ENCODE data around the gene VWA1.
A peak's percentile ranks its signal among the peaks of the same experiment; 100 is the strongest.

VWA1 gene

GRCh38 chr1:1395166-1395565, 40.3 kb upstream of the VWA1 start:
- DNase-seq (ENCODE audit: low spot score) (no peak), ATAC-seq (ENCODE audit: low read depth) (no peak)
- H3K27ac ChIP-seq (ENCODE audit: poor library complexity, severe bottlenecking): no peak overlapping the region
- H3K9me3 ChIP-seq (ENCODE audit: severe bottlenecking): no peaks in the 10 kb centered on the region
- H3K4me3 ChIP-seq (ENCODE audit: severe bottlenecking): no peak overlapping the region
- no peaks in the 10 kb centered on the region for H3K4me1 ChIP-seq (ENCODE audit: insufficient read depth, poor library complexity, severe bottlenecking)
- no peaks in the 10 kb centered on the region for H3K27me3 ChIP-seq (ENCODE audit: insufficient read depth, poor library complexity, severe bottlenecking)
- H3K36me3 ChIP-seq (ENCODE audit: low read depth): peaks cover 83% of the 10 kb centered on the region
- TF ChIP-seq CTCF (IDR thresholded peaks at IDR 0.05; ENCODE audit: poor library complexity, severe bottlenecking): no peak

GRCh38 chr1:1397839-1398523, 37.5 kb upstream of the VWA1 start:
- no peak for TF ChIP-seq CTCF (IDR thresholded peaks at IDR 0.05; ENCODE audit: poor library complexity, severe bottlenecking)
- Histone ChIP-seq H3K4me1 (ENCODE audit: insufficient read depth, poor library complexity, severe bottlenecking) (peaks cover 4% of the 10 kb centered on the region), H3K9me3 (ENCODE audit: severe bottlenecking) (no peaks in the 10 kb centered on the region), H3K36me3 (ENCODE audit: low read depth) (peaks cover 78% of the 10 kb centered on the region), H3K27ac (ENCODE audit: poor library complexity, severe bottlenecking) (peak overlapping the region; percentile 66), H3K4me3 (ENCODE audit: severe bottlenecking) (peak overlapping the region; percentile 73), H3K27me3 (ENCODE audit: insufficient read depth, poor library complexity, severe bottlenecking) (no peaks in the 10 kb centered on the region)
- no peak for ATAC-seq (ENCODE audit: low read depth)
- no peak for DNase-seq (ENCODE audit: low spot score)

GRCh38 chr1:1398677-1399186, 36.8 kb upstream of the VWA1 start:
- peak; percentile 0; the same call in 1 of the 3 replicates for ATAC-seq (ENCODE audit: low read depth)
- H3K27ac ChIP-seq (ENCODE audit: poor library complexity, severe bottlenecking): peak overlapping the region; percentile 66

GRCh38 chr1:1399187-1399871, 36.2 kb upstream of the VWA1 start, which contains the start of gene CCNL2:
Gene CCNL2, minus strand, starts transcription at chr1:1399335. Its CDS starts 29 bp downstream, at chr1:1399306.
- peak; percentile 37 for TF ChIP-seq CTCF (IDR thresholded peaks at IDR 0.05; ENCODE audit: poor library complexity, severe bottlenecking)
- ATAC-seq (ENCODE audit: low read depth) (peak; percentile 96), DNase-seq (ENCODE audit: low spot score) (peak; percentile 99)
- no peaks in the 10 kb centered on the region for H3K27me3 ChIP-seq (ENCODE audit: insufficient read depth, poor library complexity, severe bottlenecking)
- peaks cover 65% of the 10 kb centered on the region for H3K36me3 ChIP-seq (ENCODE audit: low read depth)
- no peaks in the 10 kb centered on the region for H3K9me3 ChIP-seq (ENCODE audit: severe bottlenecking)
- peaks cover 4% of the 10 kb centered on the region for H3K4me1 ChIP-seq (ENCODE audit: insufficient read depth, poor library complexity, severe bottlenecking)
- peak within 1 kb of the TSS; percentile 73 for H3K4me3 ChIP-seq (ENCODE audit: severe bottlenecking)
- peak within 1 kb of the TSS; percentile 66 for H3K27ac ChIP-seq (ENCODE audit: poor library complexity, severe bottlenecking)

More at GRCh38 chr1:1398677-1399186, 36.8 kb upstream of the VWA1 start:
- H3K4me1 ChIP-seq (ENCODE audit: insufficient read depth, poor library complexity, severe bottlenecking): peaks cover 4% of the 10 kb centered on the region
- peaks cover 71% of the 10 kb centered on the region for H3K36me3 ChIP-seq (ENCODE audit: low read depth)
- no peak for DNase-seq (ENCODE audit: low spot score)
- H3K9me3 ChIP-seq (ENCODE audit: severe bottlenecking): no peaks in the 10 kb centered on the region
- no peak for TF ChIP-seq CTCF (IDR thresholded peaks at IDR 0.05; ENCODE audit: poor library complexity, severe bottlenecking)
- no peaks in the 10 kb centered on the region for H3K27me3 ChIP-seq (ENCODE audit: insufficient read depth, poor library complexity, severe bottlenecking)
- peak overlapping the region; percentile 73 for H3K4me3 ChIP-seq (ENCODE audit: severe bottlenecking)

Data from RWPE2 (cell line).